Measurements from ENCODE around the gene LAG3.

- TF ChIP-seq EZH2phosphoT487 (IDR thresholded peaks at IDR 0.05; ENCODE audit: borderline replicate concordance, low read length) (no peak), CTCF (IDR thresholded peaks at IDR 0.05; ENCODE audit: low read depth, low read length, poor library complexity, severe bottlenecking) (no peak)
Measured at GRCh38 chr12:6809056-6809455, 36.7 kb downstream of the LAG3 start.

All from DOHH2 (cell line).